Adrenal gland (tissue), 5 donors: Measurements from ENCODE around the gene ANO10.

Experiments used
- POLR2A ChIP-seq, 2 donors: fragments of 450-650 bp; IDR thresholded peaks; one replicate each; pipeline ENCODE4 v1.6.1; 2017; ENCODE audit warnings: antibody characterized with exemption in 2 of 2, mild to moderate bottlenecking in 2 of 2, moderate library complexity in 1 of 2
- TF ChIP-seq, protein P1 (sequence below), 6 experiments: fragments of 450-650 bp in 4 of 6; fragments of 200-600 bp in 2 of 6; sonication (generic) in 1 of 6; IDR thresholded peaks; 1 replicate in 5 of 6; 2 replicates in 1 of 6; pipeline versions ENCODE4 v1.5.1 to v1.8.0; 2016 to 2021; ENCODE audit warnings: antibody characterized with exemption in 6 of 6, mild to moderate bottlenecking in 2 of 6, moderate library complexity in 1 of 6
- donor health status: DM: no; HTN: no; CAD: no.

DNA sequence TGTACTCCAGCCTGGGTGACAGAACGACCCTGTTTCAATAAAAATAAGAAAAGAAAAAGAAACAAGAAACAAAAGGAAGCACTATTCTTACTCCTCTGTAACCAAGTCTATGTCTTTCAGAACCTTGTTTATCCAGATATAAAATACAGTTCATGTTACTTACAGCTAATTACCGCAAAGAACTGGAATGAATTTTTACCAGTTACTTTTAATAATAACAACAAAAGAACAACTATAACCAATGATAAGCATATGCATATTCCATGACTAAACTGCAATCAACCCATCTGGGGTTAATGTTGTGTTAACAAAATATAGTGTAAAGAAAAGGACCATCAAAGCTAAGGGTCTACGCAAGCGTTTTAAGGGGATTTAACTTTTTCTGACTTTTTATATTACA, 212.3 kb downstream of the ANO10 start:
- TF ChIP-seq, protein P1, sequence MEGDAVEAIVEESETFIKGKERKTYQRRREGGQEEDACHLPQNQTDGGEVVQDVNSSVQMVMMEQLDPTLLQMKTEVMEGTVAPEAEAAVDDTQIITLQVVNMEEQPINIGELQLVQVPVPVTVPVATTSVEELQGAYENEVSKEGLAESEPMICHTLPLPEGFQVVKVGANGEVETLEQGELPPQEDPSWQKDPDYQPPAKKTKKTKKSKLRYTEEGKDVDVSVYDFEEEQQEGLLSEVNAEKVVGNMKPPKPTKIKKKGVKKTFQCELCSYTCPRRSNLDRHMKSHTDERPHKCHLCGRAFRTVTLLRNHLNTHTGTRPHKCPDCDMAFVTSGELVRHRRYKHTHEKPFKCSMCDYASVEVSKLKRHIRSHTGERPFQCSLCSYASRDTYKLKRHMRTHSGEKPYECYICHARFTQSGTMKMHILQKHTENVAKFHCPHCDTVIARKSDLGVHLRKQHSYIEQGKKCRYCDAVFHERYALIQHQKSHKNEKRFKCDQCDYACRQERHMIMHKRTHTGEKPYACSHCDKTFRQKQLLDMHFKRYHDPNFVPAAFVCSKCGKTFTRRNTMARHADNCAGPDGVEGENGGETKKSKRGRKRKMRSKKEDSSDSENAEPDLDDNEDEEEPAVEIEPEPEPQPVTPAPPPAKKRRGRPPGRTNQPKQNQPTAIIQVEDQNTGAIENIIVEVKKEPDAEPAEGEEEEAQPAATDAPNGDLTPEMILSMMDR (IDR thresholded peaks at IDR 0.05) = no peak
- TF ChIP-seq POLR2A (IDR thresholded peaks at IDR 0.05) = no peak
